Measurements from ENCODE around the gene GNAT3.

DNA sequence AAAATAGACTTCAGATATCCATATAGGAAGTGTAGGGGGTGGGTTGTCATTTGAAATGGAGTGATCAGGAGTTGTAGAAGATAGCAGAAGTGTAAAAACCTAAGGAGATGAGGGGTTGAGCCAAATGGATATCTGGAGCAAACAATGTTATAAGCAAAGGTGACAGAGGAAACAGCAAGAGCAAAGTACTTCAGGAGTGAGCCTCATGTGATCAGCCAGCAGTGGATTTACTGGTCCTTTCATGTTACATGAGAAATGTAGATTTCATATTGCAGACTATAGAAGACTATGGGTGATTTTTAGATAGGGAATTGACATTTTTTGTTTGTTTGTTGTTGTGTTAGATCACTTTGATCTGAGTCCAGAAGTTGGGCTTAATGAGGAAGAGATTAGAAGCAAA, 47.7 kb downstream of the GNAT3 start:
- TF ChIP-seq, protein P1, sequence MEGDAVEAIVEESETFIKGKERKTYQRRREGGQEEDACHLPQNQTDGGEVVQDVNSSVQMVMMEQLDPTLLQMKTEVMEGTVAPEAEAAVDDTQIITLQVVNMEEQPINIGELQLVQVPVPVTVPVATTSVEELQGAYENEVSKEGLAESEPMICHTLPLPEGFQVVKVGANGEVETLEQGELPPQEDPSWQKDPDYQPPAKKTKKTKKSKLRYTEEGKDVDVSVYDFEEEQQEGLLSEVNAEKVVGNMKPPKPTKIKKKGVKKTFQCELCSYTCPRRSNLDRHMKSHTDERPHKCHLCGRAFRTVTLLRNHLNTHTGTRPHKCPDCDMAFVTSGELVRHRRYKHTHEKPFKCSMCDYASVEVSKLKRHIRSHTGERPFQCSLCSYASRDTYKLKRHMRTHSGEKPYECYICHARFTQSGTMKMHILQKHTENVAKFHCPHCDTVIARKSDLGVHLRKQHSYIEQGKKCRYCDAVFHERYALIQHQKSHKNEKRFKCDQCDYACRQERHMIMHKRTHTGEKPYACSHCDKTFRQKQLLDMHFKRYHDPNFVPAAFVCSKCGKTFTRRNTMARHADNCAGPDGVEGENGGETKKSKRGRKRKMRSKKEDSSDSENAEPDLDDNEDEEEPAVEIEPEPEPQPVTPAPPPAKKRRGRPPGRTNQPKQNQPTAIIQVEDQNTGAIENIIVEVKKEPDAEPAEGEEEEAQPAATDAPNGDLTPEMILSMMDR (IDR thresholded peaks at IDR 0.05), result no peak
- TF ChIP-seq POLR2A (IDR thresholded peaks at IDR 0.05), result no peak

All from sigmoid colon (tissue), 3 donors.